IMR-90 (cell line): ENCODE data around the gene PLIN5. TPM values are rescaled to one million over a fixed set of nuclear protein-coding genes. Genes with fewer than 3 reads are reported as not detected.

ENCODE experiments used
- ATAC-seq: fragments of 200-7000 bp; cut with Tn5 transposase; 2 replicates; pipeline ENCODE4 v1.9.1; 2020; ENCODE audit warnings: low read depth, mild to moderate bottlenecking, moderate library complexity
- BruUV-seq: library from RNA; stranded (reverse); fragments of 400-500 nt; replicated peaks from 2 replicates; lab custom pipeline; 2021; lab: Mats Ljungman, UMichigan
- CTCF ChIA-PET: fragments of 300-600 bp; formaldehyde crosslinking; extraction: SDS; loops from one replicate; lab custom pipeline; 2021; ENCODE audit warnings: antibody characterized with exemption; lab: Yijun Ruan, JAX
- POLR2A ChIA-PET: fragments of 300-600 bp; sonication (Branson Sonifier 250); formaldehyde crosslinking; loops from one replicate; lab custom pipeline; 2022; ENCODE audit warnings: antibody characterized with exemption; ENCODE audit not compliant: unreplicated experiment; lab: Charles Lee
- DNase-seq: peaks from one replicate; pipeline ENCODE4 v3.0.0; 2013
- H2AFZ ChIP-seq: replicated peaks from 2 replicates; pipeline ENCODE3; 2013; ENCODE audit warnings: low read length, mild to moderate bottlenecking; ENCODE audit not compliant: poor library complexity
- H2AK5ac ChIP-seq: 2 replicates; pipeline ENCODE4 v1.6.1; 2013; ENCODE audit warnings: low read depth, low read length, inconsistent platforms
- H2AK9ac ChIP-seq: replicated peaks from 2 replicates; pipeline ENCODE3; 2013; ENCODE audit warnings: mild to moderate bottlenecking, low read depth, low read length, moderate library complexity; ENCODE audit not compliant: poor library complexity
- H2BK120ac ChIP-seq: 2 replicates; pipeline ENCODE4 v1.6.1; 2013; ENCODE audit warnings: low read depth, low read length, inconsistent platforms
- H2BK15ac ChIP-seq: 3 replicates; pipeline ENCODE4 v1.6.1; 2013; ENCODE audit warnings: low read depth, low read length, inconsistent platforms
- H2BK20ac ChIP-seq: 2 replicates; pipeline ENCODE4 v1.6.1; 2013; ENCODE audit warnings: low read depth, mild to moderate bottlenecking, inconsistent platforms, low read length, moderate library complexity
- H2BK5ac ChIP-seq: 2 replicates; pipeline ENCODE4 v1.6.1; 2013; ENCODE audit warnings: mild to moderate bottlenecking, low read depth, low read length, inconsistent platforms; ENCODE audit not compliant: poor library complexity, severe bottlenecking
- H3K14ac ChIP-seq: replicated peaks from 2 replicates; pipeline ENCODE4 v1.6.1; 2013; ENCODE audit warnings: low read depth, low read length, inconsistent platforms
- H3K18ac ChIP-seq: 2 replicates; pipeline ENCODE4 v1.6.1; 2013; ENCODE audit warnings: low read depth, low read length, control low read depth
- H3K23ac ChIP-seq: 2 replicates; pipeline ENCODE4 v1.6.1; 2013; ENCODE audit warnings: low read depth, low read length, inconsistent platforms
- H3K27ac ChIP-seq: 2 replicates; pipeline ENCODE4 v1.5.1; 2013; ENCODE audit warnings: mild to moderate bottlenecking, control low read depth, low read length; ENCODE audit not compliant: insufficient read depth
- H3K27me3 ChIP-seq: 2 replicates; pipeline ENCODE4 v1.6.1; 2013; ENCODE audit warnings: low read length; ENCODE audit not compliant: control insufficient read depth, insufficient read depth
- H3K36me3 ChIP-seq: 2 replicates; pipeline ENCODE4 v1.6.1; 2013; ENCODE audit warnings: low read length, mixed read lengths; ENCODE audit not compliant: control insufficient read depth, insufficient read depth
- H3K4ac ChIP-seq: 2 replicates; pipeline ENCODE4 v1.6.1; 2013; ENCODE audit warnings: low read depth, low read length, inconsistent platforms
- H3K4me1 ChIP-seq: 2 replicates; pipeline ENCODE4 v1.6.1; 2013; ENCODE audit warnings: low read length, mixed read lengths; ENCODE audit not compliant: control insufficient read depth, insufficient read depth
- H3K4me2 ChIP-seq: 2 replicates; pipeline ENCODE4 v1.6.1; 2013; ENCODE audit warnings: low read depth, mild to moderate bottlenecking, control low read depth, low read length, moderate library complexity
- H3K4me3 ChIP-seq: 2 replicates; pipeline ENCODE4 v1.5.1; 2013; ENCODE audit warnings: low read depth, mild to moderate bottlenecking, control low read depth, low read length, moderate library complexity; ENCODE audit not compliant: insufficient read depth
- H3K56ac ChIP-seq: 2 replicates; pipeline ENCODE4 v1.6.1; 2013; ENCODE audit warnings: low read length, inconsistent platforms; ENCODE audit not compliant: insufficient read depth; ENCODE audit errors: extremely low read depth
- H3K79me1 ChIP-seq, 2 experiments: 2 replicates each; pipeline ENCODE4 v1.6.1; 2013; ENCODE audit warnings: low read length in 2 of 2, inconsistent platforms in 1 of 2, low read depth in 1 of 2
- H3K9ac ChIP-seq: 2 replicates; pipeline ENCODE4 v1.6.1; 2013; ENCODE audit warnings: low read depth, low read length, control low read depth
- H3K9me1 ChIP-seq: 2 replicates; pipeline ENCODE4 v1.6.1; 2013; ENCODE audit warnings: low read length, inconsistent platforms; ENCODE audit not compliant: insufficient read depth
- H3K9me3 ChIP-seq: 2 replicates; pipeline ENCODE4 v1.6.1; 2013; ENCODE audit warnings: low read length; ENCODE audit not compliant: control insufficient read depth, insufficient read depth
- H4K20me1 ChIP-seq: 2 replicates; pipeline ENCODE4 v1.6.1; 2013; ENCODE audit warnings: low read length, inconsistent platforms; ENCODE audit not compliant: insufficient read depth
- H4K5ac ChIP-seq: 2 replicates; pipeline ENCODE4 v1.6.1; 2013; ENCODE audit warnings: mild to moderate bottlenecking, low read depth, low read length, control low read depth
- H4K8ac ChIP-seq, 2 experiments: 2 replicates each; pipeline ENCODE4 v1.6.1; 2013; ENCODE audit warnings: low read depth in 2 of 2, low read length in 2 of 2, control low read depth in 1 of 2, inconsistent platforms in 1 of 2
- H4K91ac ChIP-seq: 2 replicates; pipeline ENCODE4 v1.6.1; 2013; ENCODE audit warnings: low read depth, low read length, inconsistent platforms; ENCODE audit not compliant: insufficient read depth
- CEBPB ChIP-seq: IDR thresholded peaks from 2 replicates; pipeline ENCODE4 v1.6.1; 2012; ENCODE audit warnings: low read depth, low read length, improper control_type of control experiment
- CTCF ChIP-seq: conservative IDR thresholded peaks from 2 replicates; pipeline ENCODE4 v1.5.1; 2012; ENCODE audit warnings: mild to moderate bottlenecking, low read depth, low read length, improper control_type of control experiment
- MAZ ChIP-seq: IDR thresholded peaks from 2 replicates; pipeline ENCODE4 v1.6.1; 2012; ENCODE audit warnings: low read depth, mild to moderate bottlenecking, low read length, improper control_type of control experiment, moderate library complexity, borderline replicate concordance
- RAD21 ChIP-seq: IDR thresholded peaks from 2 replicates; pipeline ENCODE4 v1.6.1; 2012; ENCODE audit warnings: low read length, improper control_type of control experiment
- RCOR1 ChIP-seq: IDR thresholded peaks from 2 replicates; pipeline ENCODE4 v1.6.1; 2012; ENCODE audit warnings: mild to moderate bottlenecking, low read length, improper control_type of control experiment; ENCODE audit not compliant: insufficient replicate concordance
- USF2 ChIP-seq: fragments of 150-350 bp; IDR thresholded peaks from 2 replicates; pipeline ENCODE4 v1.6.1; 2017; ENCODE audit warnings: mild to moderate bottlenecking, antibody characterized with exemption, low read length, low read depth
- WGBS, 2 experiments: methylation state at CpG; one replicate each; pipeline versions ENCODE4 v1.1.5 to v1.1.7; 2013; ENCODE audit warnings: missing lambda C conversion rate in 2 of 2; ENCODE audit not compliant: insufficient read length in 1 of 2; ENCODE audit errors: extremely low coverage in 2 of 2; 5-methylcytosine and 5-hydroxymethylcytosine counted together
- dilution Hi-C: fragments of 300-500 bp; cut with HindIII; formaldehyde crosslinking; loops from one replicate; pipeline ENCODE4 v1.14.3; 2018; ENCODE audit warnings: low sequenced_read_pairs; ENCODE audit not compliant: unreplicated experiment
- in situ Hi-C: fragments of 300-500 bp; cut with MboI; formaldehyde crosslinking; loops from 3 replicates; pipeline ENCODE4 v1.14.3; 2019; ENCODE audit warnings: low sequenced_read_pairs, inconsistent platforms, mixed read lengths
- intact Hi-C: fragments of 100-400 bp; cut with micrococcal nuclease; formaldehyde crosslinking; loops from 2 replicates; pipeline ENCODE4 v1.10.0; 2022
- polyA plus RNA-seq, 3 experiments: library from polyadenylated mRNA; depleted of rRNA; stranded (reverse); fragments of >200 nt; gene quantifications; 2 replicates each; pipeline ENCODE4 v1.2.3, GENCODE V29; 2012; ENCODE audit warnings: low replicate concordance in 1 of 3
- total RNA-seq: library from RNA; depleted of rRNA; stranded (reverse); fragments of >200 nt; gene quantifications from 2 replicates; pipeline ENCODE4 v1.2.3, GENCODE V29; 2012

The PLIN5 gene
- total and polyA plus RNA-seq, 2 of the 4 experiments (the other 2 are of a cell fraction): not detected

DNA sequence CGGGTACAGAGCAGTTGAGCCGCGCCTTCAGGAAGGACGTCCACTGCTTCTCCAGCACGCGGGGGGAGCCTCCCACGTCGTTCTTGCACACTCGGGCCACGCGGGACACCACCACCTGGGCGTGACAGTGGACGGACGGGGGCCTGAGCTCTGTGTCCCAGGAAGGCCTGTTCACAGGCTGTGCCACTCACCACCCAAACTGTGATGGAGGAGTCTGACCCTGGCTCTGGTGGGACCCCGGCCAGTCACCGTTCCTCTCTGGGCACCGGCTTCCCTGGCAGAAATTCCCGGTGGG is 17.4 kb upstream of the PLIN5 start:
- no peaks in the 10 kb centered on the region for H3K79me1 ChIP-seq
- no peaks in the 10 kb centered on the region for H3K9me3 ChIP-seq
- no peak overlapping the region for H3K4me2 ChIP-seq
- H3K36me3 ChIP-seq: no peaks in the 10 kb centered on the region
- ChIA-PET POLR2A (no interaction called here), CTCF (no interaction called here)
- H2BK15ac ChIP-seq: no peak overlapping the region
- H3K9me1 ChIP-seq: no peaks in the 10 kb centered on the region
- H3K56ac ChIP-seq: no peak overlapping the region
- H4K8ac ChIP-seq: no peak overlapping the region
- DNase-seq: no peak
- no peak overlapping the region for H2AK5ac ChIP-seq
- H2BK20ac ChIP-seq: no peak overlapping the region
- no peak overlapping the region for H3K14ac ChIP-seq
- no peak overlapping the region for H2AFZ ChIP-seq
- H3K9ac ChIP-seq: no peak overlapping the region
- H3K23ac ChIP-seq: no peak overlapping the region
- no peak overlapping the region for H3K18ac ChIP-seq
- BruUV-seq: no TSS peak
- no peak overlapping the region for H2BK120ac ChIP-seq
- peaks cover 2% of the 10 kb centered on the region; the same call in 1 of the 2 replicates for H3K27me3 ChIP-seq
- H3K4me3 ChIP-seq: no peak overlapping the region
- H4K91ac ChIP-seq: no peak overlapping the region
- no peaks in the 10 kb centered on the region for H4K20me1 ChIP-seq
- dilution Hi-C loops: no loop called here
- no peaks in the 10 kb centered on the region for H3K4me1 ChIP-seq
- no peak overlapping the region for H4K5ac ChIP-seq
- H3K27ac ChIP-seq: no peak overlapping the region
- 85% methylated on average over 6 of the region's 18 CpGs; no CpG with 5 or more reads in 1 of the 2 experiments for WGBS, 2 experiments
- intact Hi-C loops: no loop called here
- no peak overlapping the region for H3K4ac ChIP-seq
- in situ Hi-C loops: no loop called here
- no peak overlapping the region for H2AK9ac ChIP-seq
- no peak overlapping the region for H2BK5ac ChIP-seq
- ATAC-seq: no peak
- no peak for TF ChIP-seq RCOR1
- no peak for TF ChIP-seq USF2
- TF ChIP-seq RAD21: no peak
- TF ChIP-seq CTCF: no peak
- TF ChIP-seq MAZ: no peak
- no peak for TF ChIP-seq CEBPB
